Retina (tissue), 1 donor: Measurements from ENCODE around the gene HOXB5.
A peak's percentile ranks its signal among the peaks of the same experiment; 100 is the strongest.

Experiments
- DNase-seq: peaks from one replicate; pipeline ENCODE4 v3.0.0-alpha.2; 2016

HOXB5 gene

DNA sequence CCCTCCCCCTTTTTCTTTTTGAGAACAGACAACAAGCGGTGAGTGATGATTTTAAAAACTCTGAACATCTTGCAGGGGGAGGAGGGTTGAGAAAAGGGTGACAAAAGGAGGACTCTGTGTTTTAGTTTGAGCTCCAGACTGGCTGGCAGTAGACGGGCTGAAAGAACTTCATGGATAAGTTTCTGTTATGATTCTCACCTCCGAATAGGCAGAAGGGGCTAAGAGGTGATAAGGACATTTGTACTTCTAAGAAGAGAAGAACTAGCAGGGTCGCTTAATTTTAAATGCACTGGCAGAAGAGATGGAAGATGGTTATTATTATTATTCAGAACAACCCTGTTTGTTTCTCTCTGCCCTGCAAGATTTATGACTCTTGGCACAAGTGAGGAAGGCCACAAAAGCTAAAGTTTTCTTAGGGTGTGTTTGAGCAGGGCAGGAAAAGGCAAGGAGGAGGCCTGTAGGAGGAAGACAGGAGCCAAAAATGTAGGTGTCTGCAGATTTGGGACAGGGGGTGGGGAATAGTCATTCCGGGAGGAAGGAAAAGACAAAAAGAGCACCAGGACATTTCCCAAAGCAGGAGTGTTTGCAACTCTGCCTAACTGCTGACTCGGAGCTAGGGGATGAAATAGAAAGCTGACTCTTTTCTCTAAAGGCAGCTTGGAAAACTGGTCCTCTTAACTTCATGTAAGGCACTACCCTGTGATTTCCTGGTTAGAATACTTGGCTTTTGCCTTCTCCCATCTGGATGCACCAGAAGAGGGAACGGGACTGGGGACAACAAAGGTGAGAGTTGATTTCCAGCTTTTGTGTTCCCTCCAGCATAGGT, 36.8 kb downstream of the HOXB5 start:
- DNase-seq, result no peak

DNA sequence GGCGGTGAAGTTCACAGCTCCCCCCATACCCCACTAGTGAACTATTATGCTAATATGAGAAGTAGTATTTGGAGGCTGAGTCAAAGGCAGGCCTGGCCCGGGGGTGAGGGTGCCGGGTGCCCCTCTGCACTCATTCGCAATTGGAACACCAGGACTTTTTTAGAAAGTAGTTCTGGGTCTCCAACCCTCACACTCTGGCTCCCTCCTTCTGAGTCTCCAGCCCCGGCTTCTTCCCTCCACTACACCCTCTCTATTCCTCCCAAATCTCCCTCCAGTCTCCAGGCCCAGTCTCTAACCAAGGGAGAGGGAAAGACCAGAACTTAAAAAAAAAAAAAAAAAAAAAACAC, 37.4 kb downstream of the HOXB5 start:
- no peak for DNase-seq

DNA sequence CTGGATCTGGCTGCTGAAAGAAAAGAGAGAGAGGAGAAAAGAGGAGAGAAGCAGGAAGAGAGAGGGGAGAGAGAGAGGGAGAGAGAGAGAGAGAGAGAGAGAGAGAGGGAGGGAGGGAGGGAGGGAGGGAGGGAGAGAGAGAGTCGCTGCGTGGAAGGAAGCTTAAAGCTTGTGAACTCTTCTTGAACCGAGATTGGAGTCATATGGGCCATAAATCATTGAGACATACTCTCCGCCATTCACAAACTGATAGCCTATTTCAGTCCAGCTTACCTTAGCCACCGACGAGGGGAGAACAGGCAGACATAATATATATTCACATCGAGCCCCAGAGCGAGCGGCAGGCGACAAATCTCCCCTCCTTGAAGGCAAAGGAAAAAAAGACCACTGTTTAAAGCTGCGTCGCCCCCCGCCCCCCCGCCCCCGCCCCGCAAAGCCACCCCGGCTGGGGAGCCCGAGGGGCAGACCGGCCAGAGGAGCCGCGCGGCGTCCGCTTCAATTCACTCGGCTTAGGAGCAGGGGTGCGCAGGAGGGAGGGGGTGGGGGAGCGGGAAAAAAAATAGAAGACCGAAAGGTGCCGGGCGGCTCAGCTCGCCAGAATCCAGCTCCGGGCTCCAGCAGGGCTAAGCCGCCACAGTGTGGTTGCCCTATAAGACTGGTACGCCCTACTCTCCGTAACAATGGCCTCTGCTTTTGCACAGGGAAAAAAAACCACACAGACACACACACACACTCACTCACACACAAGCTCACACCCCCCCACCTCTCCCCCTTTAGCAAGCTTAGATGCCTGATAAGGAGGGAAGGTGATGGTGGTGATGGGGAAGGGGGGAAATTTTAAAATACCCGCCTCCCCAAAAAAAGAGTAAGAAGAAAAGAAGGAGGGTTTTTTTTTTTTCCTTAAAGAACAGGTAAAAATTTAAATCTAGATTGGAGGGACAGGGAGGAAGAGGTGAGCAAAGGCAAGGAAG, 38.0 kb downstream of the HOXB5 start:
- DNase-seq, result no peak

DNA sequence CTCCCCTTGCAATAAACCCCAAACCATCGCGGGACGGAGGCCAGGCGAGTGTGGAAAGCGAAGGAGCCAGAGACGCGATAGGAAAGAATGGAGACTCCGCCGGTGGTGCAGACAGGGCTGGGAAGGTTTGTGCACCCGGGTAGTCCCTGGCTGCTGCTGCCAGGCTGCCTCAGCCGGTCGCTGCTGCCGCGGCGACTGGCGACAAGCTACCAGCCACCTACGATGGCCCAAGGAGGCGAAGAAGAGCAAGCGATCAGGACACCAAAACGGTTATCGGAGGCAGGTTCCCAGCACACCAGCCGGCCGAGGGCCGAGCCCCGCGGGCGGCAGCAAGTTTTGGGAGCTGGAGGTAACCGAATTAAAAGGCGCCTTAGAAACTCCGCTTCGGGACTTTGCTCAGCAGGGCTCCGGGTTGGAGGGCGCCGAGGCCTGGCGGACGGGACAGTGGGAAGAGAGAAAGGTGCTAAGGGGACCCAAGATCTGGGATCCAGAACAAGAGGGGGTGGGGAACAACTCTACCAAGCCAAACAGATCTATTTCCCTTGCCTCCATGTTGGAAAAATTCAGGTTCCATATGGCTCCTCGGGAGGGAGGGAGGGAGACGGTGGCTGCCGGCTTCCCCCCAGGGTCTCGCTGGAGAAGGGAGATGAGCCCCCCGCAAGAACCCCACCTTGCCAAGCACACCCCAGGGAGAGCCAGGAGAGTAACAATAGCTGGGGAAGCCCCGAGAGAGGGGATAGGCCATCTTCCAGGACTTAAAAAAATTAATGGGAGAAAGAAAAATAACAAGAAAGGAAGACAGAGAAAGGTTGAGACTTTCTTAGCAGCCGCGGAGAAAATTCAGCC, 38.9 kb downstream of the HOXB5 start:
- DNase-seq, result no peak

DNA sequence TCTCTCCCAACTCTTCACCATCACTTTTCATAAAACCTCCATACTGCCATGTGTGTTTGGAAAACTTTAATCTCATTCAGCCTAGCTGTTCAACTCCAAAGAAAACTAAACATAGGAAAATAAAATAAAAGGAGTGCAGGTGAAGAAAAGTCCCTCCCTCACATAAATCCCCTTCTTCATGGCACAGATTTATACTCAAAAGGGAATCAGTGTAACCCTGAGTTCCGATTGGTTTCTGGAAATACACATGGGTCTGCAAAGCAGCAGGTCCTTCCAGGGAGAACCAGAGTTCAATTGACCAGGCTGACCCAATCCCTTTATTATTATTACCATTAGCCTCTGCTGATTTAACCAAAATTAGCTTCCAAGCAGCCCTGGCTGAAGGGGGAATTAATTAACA, 39.8 kb downstream of the HOXB5 start:
- no peak for DNase-seq

DNA sequence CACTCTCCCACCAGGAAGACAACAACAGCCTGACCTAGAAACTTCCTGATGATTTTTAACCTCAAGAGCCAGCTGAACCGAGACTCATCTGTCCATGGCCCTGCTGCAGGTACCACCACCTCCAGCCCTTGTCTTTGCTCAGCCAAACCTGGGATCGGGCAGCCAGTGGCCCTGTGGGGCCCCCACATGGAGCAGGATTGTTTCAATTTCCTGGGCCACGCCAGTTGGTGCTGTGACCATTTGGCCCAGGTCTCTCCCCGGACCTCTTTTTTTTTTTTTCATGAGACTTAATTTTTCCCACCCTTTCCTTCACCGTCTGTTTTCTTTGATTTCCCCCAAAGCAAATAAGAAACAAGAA, 40.4 kb downstream of the HOXB5 start:
- no peak for DNase-seq

DNA sequence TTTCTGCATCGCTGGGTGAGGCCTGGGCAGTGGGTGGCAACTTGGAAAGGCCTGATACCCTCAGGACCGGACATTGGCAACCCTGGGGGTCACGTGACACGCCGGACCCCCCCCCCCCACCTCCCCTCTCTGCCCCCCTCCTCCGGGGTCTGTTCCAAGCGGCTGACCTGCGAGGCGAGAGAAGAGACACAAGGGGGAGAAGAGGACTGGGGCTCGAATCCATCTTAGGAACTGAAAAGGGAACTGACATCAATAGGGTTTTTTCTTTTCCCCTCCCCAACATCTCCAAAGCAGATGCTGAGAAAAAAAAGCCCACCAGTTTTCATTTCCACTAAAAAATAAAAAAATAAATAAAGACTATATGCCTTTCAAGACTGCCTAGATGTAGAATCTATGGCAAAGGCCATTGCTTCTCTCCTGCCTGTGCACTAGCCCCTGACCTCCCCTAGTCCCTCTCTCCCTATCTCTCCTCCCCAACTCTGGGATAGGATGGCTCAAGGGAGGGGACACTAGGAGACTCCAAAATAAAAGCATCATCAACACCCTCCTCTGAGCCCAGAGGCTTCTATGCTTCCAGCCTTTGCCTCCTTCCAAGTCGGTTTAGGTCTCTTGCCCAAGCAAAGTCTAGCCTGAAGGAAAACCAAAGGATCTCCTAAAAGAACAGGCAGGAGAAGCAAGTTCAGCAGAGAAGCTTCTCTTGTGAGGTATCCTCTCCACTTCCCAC, 41.0 kb downstream of the HOXB5 start:
- DNase-seq, result no peak

DNA sequence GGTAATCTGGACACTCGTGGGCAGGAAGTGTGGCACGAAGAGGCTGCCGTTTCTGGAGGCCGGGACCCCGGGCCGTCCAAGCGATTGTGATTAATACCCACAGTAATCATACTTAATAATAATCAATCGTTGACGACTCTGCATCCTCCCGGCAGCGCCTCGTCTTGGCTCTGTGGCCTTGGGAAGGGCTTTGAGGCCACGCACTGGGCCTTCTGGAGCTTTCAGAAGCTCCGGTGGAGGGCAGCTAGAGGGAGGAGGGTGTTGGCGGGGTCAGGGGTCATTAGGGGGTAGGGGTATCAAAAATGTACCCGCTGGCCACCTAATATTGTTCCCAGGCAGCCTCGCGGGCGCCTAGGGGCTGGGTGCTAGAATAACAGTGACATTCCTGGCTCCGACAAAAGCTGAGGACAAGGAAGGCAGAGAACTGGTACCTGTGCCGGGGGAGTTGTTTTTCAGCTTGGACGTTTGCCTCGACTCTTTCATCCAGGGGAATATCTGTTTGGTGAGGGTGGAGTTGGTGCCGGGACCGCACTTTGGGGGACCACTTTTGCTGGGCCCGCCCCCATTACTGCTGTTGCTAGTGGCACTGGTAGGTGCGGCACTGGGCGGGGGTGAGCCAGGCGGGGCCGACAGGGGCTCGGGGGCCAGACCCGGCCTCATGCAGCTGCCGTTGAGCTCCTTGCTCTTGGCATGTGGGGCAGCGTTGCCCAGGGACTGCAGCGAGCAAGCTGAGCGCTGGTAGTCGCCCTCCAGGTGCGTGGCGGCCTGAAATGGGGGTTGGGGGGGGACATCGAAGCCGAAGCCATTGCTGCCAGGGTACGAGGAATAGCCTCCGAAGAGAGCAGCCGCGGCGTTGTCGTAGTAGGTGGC, 41.7 kb downstream of the HOXB5 start:
- DNase-seq, result no peak

DNA sequence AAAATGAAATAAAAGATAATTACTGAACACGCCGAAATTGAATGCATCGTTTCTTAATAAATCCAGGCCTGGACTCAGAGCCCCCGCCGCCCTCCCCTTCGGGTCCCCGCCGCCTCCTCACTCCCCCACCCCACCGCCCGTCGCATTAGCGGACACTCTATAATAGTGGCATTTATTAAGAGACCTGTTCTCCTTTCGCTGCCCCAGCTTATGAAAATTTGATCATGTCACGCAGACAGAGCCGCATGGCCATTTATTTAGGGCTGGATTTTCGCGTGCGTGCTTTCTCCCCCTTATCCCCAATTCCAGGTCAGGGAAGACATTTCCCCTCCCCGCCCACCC, 42.4 kb downstream of the HOXB5 start:
- DNase-seq, result no peak

DNA sequence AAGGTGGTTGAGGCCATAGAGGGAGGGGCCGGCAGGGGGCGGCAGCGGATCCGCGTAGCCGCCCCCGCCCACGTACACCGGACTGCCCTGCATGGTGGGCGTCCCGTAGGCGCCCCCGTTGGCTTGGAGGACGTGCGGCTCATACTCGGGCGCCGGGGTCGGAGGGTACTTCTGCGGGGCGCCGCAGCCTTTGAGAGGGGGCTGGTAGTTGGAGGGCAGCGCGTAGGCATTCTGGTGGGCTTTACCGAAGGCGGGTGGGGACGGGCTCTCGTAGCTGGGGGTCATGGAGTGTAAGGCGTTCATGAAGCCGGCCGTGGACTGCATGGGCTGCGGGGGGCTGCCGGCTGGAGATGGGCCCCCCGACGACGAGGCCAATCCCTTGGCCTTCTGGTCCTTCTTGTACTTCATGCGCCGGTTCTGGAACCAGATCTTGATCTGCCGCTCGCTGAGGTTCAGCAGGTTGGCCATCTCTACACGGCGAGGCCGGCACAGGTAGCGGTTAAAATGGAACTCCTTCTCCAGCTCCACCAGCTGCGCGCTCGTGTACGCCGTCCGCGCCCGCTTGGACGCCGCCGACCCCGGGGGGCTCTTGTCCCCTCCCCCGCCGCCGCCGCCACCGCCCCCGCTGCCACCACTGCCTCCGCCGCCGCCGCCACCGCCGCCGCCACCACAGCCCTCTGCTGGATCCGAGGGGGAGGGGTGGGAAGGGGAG, 42.9 kb downstream of the HOXB5 start:
- no peak for DNase-seq

DNA sequence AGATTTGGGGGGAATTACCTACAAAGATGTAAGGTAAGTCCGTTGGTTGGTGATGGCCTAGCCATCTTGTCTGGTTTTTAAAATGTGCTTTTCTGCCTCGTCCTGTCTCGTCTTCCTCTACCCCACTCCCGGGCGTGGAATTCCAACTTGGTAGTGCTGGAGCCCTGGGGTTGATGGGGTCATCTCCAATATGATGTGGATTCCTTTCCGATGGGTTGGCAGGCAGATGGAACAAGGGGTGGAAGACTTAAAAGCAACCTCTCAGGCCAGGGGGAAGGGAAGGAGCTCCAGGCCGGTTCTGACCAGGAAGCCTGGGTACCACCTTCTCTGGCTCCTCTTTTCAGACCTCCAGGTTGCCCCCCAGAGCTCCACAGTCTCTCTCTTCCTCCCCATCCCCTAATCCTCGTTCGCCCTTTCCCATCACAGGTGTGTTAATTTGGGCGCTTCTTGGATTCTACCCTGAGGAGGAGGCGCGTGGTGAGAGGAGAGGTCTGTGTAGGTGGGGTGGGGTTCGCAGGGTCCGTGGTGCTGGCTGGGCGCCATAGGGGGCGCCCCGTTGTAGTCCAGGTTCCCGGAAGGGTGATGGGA, 43.6 kb downstream of the HOXB5 start:
- DNase-seq, result no peak

DNA sequence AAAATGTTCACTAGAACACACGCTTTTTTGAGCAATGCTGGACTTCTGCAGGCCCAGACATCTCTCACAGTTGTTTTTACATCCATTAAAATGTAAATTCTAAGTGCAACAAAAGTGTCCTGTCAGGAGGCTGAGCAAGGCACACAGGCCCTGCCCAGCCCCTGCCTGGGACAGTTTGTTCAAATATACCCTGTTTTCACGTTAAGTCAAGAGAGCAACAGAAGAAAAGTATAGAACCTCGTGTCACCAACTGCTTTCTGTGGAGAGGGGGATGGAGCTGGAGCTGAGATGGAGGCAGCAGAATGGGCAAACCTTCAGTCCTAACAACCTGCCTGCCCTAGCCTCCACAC, 44.3 kb downstream of the HOXB5 start:
- peak; percentile 34 for DNase-seq

DNA sequence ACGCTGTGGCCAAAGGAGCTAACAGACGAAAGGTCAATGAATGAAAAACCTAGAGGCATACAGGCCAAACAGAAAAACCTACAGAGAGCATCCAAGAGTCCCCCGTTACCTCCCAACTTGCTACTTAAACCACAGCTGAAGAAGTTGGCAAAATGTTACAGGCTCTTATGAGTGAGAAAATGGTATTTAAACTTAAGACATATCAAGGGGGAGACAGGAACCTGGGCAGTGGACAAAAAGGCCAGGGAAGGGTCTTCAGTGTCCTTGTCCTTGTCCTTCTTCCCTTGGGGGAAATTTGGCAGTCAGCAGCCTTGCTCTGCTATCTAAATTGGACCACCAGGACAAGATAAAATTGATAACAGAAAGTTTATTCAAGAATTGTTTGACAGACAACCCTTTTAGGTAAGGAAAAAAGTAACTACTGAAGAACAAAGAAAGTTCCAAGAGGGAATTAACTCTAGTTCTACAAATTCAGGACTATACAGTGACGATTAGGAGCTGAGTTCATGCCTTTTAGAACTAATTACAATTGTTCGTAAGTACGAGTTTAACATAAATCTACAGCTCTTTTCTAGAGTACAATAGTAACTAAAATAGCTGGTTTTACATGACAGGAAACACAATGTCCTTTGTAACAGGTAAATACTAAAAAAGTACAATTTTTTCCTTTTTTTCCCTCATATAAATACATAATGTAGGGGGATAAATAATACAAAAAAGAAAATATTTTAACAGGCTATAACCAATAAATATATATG, 44.9 kb downstream of the HOXB5 start:
- DNase-seq, result peak; percentile 31

DNA sequence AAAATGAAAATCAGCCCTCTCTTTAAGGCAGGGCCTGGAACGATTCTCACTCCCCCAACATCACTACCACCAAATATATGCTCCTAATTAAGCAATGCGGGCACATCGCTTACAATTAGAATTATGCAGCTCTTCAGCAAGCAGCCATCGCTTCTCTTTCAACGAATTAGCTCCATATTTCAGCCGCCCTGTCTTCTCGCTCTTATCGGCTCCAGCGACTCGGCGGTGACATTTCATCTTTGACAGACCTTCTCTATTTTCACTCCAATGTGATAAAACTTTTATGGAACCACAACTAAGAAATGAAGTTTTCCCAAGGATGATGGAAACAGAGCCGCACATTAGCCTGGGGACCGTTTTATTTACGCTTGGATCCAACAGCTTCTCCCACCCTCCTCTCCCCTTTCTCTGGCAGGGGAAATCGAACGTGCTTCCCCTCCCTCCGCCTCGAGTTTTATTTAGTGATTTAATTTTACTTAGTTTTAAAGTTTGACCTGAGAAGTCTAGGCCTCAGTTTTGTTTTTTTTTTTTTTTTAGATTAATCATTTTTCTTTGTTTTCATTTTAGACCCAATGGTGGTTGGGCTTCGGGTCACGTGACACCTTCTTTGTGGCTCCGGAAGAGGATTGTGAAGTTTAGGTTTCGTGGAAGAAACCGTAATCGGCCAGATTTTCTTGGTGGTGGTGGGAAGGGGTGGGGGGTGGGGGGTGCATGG, 45.6 kb downstream of the HOXB5 start:
- no peak for DNase-seq

DNA sequence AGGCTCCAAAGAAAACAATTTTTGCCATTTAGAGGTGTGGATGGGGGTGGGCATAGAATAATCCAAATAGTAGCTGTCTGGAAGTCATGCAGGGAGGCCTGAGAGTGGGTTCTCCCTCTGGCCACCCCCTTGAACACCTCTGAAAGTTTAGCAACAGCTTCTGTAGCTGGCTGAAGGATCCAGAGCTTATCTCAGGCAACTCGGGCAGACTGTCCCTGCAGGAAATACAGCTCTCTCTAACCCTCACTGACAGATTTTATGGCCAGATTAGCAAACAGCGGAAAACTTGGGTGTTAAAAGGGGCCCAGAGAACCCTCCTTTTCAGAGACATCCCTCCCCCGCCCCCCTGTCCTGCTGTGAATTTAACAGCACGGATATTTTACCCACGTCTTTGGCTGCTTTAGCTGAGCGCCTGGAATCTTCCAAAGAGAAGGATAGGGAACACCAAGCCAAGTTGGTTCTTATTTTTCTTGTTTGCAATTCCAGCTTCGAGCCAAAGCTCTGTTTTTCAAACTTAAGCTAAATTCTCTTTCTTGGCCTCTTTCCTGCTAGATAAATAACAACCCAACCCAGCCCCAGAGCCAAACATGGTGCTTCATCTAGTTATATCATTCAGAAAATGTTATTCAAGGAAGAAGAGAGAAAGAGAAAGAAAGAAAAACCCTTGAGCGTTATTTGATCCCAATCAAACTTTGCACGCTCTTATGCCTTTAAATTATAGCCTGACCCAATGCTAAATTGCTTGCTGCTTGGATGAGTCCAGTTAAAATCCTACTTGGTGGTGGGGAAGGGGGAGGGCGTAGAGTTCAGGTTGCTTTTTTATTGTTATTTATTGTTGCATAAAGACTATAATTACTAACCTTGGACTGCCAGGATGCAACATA, 46.4 kb downstream of the HOXB5 start:
- DNase-seq, result peak; percentile 57

DNA sequence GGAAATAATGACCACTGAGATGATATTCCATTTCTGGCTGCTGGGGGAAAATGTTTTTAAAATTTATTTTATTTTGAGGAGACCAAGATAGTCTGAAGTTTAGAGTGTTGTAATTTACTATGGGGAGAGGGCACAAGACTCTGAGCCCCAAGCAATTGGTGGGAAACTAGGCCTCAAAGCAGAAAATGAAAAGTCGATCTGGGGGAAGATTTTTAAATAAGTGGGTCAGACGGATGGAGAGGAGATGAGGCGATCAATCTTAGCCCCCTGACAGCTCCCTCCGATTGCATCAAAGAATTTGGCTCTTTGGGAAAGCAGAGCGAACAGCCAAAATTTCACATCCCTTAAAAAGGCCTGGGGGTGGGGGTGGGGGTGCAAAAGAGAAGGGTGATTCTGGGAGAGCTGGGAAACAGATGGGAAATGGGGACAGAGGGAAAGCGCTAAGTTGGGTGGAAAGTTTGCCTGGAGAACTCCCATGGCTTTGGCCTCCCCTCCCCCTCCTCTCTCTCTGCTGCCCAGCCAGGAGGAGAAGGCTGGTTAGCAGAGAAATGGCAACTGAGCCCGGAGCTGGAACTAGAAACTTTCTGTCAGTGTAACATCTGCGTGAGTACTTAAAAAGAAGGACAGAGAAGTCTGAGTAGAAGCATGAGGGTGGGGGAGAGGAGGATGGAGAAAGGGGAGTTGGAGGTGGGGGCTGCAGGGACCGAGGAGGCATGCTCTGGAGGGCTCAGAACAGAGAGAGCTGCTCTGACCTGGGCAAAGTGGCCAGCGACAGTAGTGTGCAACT, 47.2 kb downstream of the HOXB5 start:
- DNase-seq, result peak; percentile 23

DNA sequence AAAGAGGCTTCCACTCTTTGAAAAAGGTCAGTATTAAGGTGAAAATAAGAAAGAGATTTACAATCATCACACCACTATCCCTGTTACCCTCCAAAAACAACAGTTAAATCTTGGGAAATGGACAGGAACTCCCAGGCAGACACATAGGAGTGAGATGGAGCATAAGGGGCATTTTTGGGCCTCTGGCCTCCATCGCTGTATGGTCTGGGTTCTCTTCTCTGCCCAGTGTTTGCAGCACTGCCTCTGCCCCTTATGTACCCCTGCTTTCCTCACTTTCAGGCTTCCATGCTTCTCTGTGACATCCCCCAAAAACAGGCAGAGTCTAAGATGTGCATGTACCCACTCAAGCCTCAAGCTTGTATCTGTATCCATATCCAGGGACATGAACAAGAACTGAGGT, 48.0 kb downstream of the HOXB5 start:
- DNase-seq, result no peak
